HTR-8/SVneo (cell line): ENCODE data around the gene RRBP1.

ENCODE experiments used
- DNase-seq: peaks from one replicate; pipeline ENCODE4 v3.0.0; 2011; ENCODE audit warnings: low spot score, mixed read lengths; ENCODE audit not compliant: insufficient read length
- FAIRE-seq: peaks from 2 replicates; lab custom pipeline; 2011; peaks lifted over from hg19 to GRCh38; lab: Jason Lieb, UNC

Gene RRBP1

DNA sequence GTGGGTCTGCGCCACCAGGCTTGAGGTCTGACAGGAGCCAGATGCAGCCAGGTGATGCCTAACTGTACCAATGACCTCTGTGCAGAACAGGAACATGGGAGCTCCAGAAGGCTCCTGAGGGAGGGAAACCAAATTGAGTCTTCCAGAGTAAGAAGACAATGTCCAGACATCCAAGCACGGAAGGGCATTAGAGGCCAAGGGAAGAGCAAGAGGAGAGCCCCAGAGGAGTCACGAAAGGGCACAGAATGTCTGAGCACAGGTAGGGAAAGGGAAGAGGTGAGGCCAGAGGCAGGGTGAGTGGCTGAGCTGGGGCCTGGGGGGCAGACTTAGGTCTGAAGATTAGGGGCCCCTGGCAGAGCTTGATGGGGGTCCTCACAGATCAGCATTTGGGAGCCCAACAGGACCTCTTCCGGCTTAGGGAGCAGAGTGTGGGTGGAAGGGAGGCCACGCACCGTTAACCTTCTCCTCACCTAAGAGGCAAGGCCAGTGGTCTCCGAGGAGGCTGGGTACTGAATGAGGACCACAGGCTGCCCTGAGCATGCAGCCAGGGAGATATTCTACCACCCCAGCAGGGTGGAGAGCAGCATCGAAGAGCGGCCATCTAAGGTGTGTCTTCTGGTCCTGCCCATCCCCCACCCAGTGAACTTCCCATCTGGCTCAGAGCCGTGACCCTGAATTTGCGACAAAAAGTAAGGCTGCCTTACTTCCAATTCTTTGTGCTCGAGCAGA, 41.7 kb downstream of the RRBP1 start:
- DNase-seq (no peak), FAIRE-seq (no peak)

DNA sequence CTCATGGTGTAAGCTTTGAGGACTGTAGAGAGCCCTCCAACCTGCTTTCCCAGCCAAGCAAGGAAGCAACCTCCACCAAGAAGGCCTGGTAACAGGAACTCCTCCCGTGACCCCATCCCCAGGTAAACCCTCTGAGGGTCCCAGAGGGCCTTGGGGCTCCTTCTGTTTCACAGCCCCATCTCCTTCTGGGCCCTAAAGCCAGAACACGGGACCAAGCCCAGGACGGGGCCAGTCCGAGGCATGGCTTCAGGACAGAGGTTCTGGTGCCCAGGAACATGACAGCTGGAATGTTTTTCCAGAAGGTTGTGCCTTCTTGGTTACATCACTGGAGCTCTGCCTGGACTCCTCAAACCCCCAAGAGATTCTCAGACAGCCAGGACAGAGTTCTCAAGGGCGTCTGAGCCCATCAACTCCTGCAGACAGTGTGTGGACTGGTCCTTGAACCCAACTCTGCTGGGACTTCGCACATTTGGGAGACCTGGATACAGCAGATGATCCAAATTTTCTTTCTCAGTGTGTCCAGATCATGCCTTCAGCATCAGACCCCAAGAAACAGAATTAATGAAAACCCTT, 43.1 kb downstream of the RRBP1 start:
- DNase-seq, result no peak

DNA sequence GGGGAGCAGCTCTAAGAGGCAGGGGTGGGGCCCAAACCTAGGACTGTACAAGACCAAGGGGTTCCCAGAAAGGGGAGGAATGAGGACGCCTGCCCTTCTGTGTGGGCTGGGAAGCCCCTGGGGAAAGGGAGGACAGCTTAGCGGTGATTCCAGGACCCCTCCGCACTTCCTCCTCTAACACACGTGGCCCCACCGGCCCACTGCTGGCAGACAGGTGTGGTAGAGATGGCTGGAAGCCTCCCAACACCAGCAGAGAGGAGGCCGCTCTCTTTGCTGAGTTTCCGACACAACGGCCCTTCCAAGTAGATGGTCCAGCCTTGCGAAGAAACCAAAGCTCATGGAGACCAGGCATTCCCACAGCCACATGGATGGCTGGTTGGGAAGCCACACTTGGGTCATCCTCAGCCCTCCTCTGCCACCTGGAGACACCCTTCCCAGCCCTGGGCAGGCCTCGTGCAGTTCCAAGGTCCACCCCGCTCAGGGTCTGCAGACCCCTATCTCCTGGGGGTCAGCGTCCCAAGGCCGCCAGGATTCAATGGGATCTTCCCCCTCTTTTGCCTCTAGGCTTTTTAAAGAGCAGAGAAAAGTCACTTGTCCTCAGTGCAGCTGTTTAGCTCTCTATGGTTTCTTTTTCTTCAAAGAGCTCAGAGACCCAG, 43.9 kb downstream of the RRBP1 start:
- no peak for DNase-seq
- no peak for FAIRE-seq

More for the DNA sequence above, 43.1 kb downstream of the RRBP1 start:
- FAIRE-seq, result no peak

DNA sequence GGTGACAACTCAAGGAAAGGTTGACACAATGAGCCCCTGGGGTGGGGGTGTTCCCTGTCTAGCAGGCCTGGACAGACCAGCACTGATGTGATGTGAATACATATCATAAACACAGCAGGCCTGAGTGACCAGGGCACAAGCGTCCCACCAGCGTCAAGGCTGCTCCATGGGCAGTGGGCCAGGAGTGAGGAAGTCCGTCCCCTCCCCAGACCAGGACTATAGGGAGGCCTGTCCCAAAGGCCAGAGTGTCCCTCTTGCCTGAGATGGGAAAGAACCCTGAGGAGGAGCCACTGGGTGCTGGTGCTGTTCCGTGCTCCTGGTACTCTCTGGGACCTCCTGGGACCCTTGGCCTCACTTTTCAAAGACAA, 44.6 kb downstream of the RRBP1 start:
- no peak for FAIRE-seq
- DNase-seq, result no peak

DNA sequence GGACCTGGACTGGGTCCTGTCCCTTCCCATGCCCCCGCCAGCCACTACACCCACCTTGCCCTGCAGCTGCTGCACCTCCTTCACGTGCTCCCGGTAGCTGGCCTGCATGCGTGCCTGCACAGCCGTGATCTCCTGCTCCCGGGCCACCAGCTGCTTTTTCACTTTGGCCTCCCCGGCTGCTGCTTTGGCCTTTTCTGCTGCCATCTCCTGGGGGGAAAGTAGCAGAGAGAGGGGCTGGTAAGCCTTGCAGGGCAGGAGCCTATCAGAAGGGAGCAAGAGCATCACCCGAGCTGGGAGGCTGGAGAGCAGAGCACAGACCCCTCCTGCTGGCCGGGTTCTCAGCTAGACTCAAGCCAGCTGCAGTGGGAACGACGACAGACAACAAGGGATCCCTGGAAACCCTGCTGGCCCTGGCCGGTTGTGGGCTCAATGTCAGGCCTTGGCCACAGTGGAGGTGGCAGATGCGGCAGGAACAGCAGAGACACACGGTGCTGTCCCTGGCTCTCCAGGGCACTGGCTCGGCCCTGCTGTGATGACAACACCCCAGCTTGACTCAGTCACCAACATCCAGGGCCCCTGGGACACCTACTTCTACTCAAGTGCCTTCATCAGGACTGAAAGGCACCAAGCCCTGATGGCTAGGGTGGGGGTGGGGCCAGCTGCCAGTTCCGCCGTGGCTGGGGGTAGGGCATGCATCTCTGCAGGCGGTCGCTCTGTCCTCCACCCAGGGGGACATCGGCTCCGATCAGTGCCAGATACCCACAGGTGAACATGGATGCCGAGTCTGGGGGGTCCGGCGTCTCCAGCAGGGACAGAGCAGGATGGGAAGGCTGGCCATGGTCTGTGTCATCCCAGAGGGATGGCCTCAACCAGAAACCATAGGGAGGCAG, 45.3 kb downstream of the RRBP1 start:
- no peak for DNase-seq
- FAIRE-seq, result no peak

DNA sequence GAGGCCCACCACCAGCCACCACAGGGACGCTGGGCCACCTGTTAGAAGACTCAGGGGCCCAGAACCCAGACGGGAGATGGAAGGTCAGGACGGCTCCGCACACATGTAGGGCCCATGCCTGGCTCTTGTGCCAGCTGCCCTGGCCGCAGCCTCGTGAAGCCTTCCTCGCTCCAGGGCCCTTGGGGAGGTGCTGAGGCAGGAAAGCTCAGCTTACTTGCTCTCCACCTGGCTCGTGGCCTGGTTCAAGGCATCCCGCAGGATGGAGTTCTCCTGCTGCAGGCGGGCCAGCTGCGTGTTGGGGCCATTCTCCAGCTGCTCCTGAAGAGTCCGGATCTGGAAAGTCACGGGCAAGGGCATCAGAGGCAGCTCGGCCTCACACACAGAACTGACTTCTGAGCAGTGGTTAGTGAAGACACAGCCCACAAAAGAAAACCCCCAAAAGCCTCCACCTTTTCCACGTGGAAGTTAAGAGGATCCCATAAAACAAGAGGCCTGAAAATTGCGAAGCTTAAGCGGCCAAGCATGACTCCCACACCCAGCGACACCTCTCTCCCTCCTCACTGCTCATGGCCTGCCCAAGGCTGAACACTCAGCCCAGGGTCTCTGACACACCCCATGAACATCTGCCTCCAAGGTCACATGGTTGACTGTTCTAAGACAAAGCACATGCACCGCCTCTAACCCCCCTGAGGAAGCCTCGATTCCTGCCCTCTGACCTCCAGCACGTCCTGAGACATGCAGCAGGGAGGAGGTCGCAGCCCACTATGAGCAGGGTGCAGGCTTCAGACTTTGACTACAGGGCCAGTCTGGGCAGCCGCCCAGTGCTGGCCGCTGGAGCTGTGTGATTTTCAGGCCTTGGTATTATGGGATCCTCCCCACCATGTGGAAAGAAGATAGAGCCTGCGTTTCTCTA, 46.5 kb downstream of the RRBP1 start:
- FAIRE-seq (no peak), DNase-seq (no peak)

DNA sequence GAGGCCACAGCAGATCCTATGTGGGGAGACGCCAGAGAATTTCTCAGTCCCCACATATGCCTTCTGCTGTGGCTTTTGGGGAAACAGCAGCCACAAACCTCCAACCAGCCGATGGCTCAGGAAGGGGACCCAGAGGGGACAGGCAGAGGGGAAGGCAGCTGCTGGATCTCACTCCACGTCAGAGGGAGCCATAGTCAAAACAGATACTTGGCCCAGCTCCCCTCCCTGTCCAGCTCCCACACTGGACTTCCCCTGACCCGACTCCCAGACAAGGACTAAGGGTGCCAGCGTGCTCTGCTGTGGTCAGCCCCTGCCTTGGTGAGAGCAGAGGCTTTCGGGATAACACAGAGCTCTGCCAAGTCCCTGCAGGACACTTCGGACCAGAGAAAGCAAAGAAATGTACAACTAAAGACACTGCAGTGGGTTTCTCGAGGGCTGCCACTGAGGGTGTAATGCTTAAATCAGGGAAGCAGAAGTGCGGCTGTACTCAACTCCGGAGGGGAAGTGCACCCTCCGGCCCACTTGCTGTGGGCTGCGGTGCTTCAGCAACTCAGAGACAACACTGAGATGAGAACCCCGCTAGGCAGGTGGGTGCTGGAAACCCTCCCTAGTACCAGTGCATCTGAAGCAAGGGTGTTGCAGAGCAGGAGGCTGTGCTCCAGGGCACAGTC, 47.2 kb downstream of the RRBP1 start:
- DNase-seq (no peak), FAIRE-seq (no peak)

DNA sequence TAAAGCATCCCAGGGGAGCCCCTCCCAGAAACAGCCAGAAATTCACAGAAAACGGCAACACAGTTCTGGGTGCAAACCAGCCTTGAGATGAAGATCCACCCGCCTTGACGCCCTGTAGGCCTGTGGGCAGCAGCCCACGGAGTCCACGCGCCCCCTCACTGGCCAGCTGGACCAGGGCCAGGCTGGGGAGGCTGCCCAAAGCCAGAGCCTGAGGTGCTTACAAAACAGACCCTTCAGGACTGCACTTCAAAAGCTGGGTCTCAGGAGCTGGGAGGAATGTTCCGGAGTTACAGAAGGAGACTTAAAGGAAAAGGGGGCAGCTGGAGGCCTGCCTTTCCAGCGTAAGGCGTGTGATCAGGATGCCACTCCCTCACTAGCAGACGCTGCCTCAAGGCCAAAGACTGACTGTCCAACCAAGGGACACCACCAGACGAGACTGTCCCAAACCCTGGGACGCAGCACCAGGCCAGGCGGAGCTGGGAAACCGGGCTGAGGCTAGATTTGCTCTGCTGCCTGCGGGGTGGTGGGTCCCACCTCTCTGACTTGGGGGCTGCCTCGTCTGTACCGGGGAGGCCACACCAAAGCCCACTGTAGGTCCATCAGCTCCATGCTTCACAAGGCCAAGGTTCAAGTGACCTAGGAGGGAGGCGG, 48.1 kb downstream of the RRBP1 start:
- FAIRE-seq (no peak), DNase-seq (no peak)

DNA sequence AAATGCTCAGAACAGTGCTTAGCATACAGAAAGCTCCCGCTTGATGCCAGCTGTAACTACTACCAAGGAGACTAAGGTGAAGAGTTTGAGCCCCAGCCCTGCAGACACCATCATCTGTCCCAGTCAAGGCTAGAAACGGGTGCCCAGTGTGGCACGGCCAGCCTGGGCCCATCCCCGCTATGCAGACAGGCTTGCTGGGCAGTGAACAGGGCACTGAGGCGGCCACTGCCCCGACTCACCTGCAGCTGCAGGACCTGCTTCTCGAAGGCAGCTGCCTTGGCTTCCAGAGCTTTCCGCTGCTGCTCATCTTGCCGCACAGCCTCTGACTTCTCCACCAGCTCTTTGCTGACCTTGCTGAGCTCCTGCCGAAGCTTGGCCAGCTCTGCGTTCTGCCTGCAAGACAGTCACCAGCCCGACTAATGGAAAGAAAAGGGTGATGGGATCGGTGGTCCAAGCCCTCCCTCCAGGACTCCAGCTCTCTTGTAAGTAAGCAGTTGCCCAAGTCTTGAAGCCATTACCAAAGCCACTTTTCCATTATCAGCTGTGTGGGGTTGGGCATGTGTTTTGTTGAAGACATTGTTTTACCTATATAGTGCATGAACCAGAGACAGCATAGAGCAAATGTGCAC, 48.7 kb downstream of the RRBP1 start:
- FAIRE-seq (no peak), DNase-seq (no peak)

DNA sequence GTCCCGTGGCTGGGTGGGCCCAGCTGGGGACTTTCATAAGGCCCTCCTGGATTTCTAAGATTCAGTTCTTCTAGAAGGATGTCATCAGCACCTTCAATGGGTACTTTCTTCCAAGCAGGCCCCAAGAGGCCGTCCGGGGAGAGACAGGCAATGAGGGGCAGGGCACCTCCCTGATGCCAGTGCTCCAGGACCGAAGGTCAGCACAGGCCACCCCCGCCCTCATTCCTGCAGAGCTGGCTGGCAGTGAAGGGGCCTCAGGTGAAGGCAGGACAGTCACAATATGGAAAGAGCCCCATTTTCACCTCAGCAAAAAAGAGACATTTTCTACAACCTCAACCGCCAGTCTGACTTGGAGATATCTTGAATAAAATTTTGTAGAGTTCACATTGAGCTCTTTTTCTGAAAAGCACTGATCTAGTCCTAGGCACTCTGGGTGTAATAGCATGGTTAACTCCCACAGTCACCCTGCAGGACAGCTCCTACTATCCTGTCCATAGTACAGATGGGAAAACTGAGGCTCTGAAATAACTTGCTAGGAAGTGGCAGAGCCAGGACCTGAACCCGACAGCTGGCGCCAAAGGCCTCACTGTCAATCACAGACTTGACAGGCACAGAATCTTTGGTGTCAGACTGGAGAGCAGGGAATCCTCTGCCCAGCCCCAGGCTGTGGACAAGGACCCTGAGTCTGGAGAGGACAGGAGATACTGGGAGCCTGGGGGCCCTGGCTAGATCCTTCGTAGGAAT, 50.3 kb downstream of the RRBP1 start:
- FAIRE-seq, result no peak
- no peak for DNase-seq

DNA sequence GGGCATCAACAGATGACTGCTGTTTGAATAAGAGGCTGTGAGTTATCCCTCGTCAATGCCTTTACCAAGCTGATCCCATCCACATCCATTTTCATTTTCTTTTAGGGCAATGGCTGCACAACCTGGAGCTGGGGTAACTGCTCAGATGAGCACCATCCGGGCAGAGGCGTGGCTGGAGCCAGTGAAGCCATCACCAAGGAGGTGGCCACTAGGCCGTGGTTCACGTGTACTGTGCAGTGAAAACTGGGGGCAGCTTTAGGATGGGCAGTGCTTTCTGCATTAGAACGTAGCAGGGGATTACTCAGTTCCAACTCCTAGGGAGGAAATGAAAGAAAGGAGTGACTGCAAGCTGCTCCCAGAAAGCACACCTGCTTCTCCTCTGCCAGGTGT, 51.2 kb downstream of the RRBP1 start:
- FAIRE-seq (no peak), DNase-seq (no peak)

DNA sequence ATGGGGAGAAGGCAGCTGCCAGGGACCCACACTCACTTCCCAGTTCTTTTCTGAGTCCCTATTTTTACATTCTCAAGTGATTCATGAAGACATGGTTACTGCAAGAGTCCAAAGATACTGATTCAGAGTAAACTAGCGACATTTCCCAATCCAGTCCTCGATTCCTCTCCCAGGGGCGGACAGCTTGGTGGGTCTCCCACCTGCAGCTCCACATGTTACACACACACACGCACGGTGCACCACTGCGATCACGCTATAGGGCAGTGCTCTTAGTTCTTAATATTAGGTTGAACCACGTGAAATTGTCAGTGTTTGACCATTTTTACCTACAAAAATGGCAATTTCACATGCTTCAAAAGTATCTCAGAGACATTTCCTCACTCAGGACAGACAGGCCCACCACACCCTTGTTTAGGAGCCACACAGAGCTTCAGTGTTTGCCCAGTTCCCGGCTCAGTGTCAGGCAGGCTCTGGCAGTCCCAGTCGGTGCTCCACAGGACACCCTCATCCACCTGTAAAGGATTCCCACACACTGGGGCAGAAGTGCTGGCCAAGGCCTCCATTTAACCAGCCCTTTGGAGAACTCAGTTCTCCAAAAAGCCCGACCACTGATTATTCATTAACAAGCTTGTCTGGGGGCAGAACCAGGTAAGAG, 51.8 kb downstream of the RRBP1 start:
- DNase-seq (no peak), FAIRE-seq (no peak)

DNA sequence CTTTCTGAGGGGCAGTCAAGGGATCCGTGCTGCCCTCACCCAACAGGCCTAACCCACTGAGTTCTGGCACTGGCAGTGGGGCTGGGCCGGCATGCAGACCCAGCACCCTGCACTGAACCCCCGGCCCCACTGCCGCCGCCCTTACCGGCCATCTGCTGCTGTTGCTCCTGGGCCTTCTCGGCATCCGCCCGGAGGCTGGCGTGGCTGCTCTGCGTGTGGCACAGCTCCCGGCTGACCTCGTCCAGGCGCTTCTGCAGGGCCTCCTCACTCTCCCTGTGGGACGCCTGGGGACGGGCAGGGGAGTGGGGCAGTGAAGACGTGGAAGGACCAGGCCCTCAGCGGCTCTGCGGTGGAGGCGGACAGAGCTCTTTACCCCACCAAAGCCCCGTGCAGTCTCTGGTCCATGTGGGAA, 52.4 kb downstream of the RRBP1 start:
- FAIRE-seq (no peak), DNase-seq (no peak)

DNA sequence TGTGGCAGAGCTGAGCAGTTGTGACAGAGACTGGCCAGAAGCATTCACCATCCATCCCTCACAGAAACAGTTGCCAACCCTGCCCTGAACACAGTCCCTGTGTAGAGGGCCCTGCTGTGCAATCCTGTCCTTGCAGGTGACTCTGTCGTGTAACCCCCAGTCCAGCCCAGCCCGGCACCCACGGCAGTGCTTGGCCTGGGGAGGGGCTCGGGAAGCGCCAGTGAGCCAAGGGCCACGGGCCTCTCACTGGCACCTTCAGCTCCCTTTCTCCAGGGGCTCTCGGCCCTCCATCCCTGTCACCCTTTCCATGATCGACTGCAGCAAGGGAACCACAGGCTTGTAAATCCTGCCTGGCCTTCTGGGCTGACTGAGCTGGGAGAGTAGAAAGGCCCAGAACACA, 53.0 kb downstream of the RRBP1 start:
- FAIRE-seq, result no peak
- DNase-seq, result no peak

DNA sequence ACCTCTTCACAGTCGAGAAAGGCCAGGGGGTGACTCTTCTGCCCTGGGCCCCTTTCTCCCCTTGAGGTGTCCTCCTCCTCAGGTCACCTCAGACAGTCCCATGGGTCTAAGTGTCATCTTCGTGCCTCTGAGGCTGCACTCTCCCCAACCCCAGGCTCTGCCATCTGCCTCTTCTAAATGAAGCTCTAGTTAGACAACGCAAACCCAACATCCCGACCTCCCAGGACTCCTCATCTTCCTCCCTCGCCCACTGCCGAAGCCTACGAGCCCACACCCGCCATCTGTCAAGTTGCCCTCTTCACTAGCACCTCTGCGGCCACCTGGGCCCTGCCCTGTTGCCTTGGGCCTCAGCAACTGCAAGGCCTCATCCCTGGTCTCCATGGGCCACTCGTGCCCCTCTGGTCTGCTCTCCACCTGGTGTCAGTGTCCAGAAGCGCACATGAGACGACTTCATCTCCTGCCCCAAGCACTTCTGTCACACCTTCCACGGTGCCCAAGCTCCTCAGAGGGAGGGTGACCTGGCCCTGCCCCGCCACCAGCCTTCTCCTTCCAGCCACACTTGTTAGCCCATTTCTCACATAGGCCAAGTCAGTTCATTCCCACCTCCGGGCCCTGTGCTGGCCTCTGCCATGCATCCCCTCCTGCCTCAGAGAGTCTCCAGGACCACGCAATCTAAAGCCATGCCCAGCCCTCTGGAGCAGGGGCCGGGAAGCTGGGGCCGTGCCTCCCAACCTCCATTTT, 53.8 kb downstream of the RRBP1 start:
- FAIRE-seq, result no peak

DNA sequence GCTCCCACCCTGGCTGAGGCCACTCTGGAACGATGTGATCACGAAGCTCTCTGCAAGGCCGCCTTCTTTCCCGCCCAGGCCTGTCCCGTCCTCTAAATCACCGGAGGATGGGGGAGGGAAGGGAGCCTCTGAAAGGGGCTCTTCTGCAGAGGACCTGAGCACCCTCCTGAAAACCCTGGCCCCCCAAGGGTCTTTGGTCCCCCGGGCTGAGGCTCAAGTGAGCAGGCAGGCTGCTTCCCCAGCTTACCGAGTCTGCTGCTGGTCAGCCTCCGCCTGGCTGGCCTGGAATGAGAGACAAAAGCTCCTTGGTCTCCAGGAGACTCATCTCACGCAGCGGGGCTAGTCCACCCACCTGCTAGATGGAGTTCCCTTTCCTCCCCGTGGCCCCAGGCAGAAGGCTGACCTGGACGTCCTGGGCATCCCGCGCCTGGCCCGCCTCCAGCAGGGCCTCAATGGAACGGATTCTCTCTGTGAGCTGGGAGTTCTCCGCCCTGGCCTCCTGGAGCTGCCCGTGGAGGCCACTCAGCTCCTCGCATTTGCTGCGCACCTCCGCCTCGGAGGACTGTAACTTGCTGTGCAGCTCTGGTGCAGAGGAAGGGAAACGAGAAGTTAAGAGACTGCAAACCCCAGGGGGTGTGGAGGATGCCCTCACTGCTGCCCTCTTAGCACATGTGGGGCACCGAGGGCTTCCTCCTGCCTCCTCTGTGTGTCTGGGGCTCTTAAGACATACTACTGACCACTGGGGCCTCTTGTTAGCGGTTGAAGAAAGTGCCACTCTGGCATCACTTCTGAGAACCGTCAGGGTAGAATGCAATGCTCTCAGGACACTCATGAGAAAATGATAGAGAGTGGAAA, 54.7 kb downstream of the RRBP1 start:
- FAIRE-seq, result no peak

More for the DNA sequence above, 53.8 kb downstream of the RRBP1 start:
- no peak for DNase-seq

More for the DNA sequence above, 54.7 kb downstream of the RRBP1 start:
- DNase-seq, result no peak
